K562 (cell line): ENCODE measurements around the gene RSRP1. TPM values are rescaled to one million over a fixed set of nuclear protein-coding genes. Genes with fewer than 3 reads are reported as not detected.
A peak's percentile ranks its signal among the peaks of the same experiment; 100 is the strongest.

Experiments used
- CCNT2 ChIP-seq: IDR thresholded peaks from 2 replicates; pipeline ENCODE4 v1.6.1; 2011; ENCODE audit warnings: borderline replicate concordance, low read depth, mild to moderate bottlenecking, moderate library complexity, mixed read lengths, low read length; ENCODE audit not compliant: insufficient read length; ENCODE audit errors: extremely low read depth
- CTCFL ChIP-seq: IDR thresholded peaks from 2 replicates; pipeline ENCODE4 v1.6.1; 2011; ENCODE audit warnings: borderline replicate concordance, low read depth, mild to moderate bottlenecking, moderate library complexity, low read length; ENCODE audit not compliant: insufficient read depth, poor library complexity, severe bottlenecking
- GATAD2B ChIP-seq: fragments of 450-650 bp; IDR thresholded peaks from 2 replicates; pipeline ENCODE4 v1.6.1; 2017; ENCODE audit warnings: mild to moderate bottlenecking, borderline replicate concordance
- RB1 ChIP-seq: fragments of 450-650 bp; IDR thresholded peaks from 2 replicates; pipeline ENCODE4 v1.6.1; 2017; ENCODE audit warnings: low read depth, mild to moderate bottlenecking
- SMAD3 ChIP-seq: fragments of 450-650 bp; formaldehyde crosslinking; conservative IDR thresholded peaks from 2 replicates; pipeline ENCODE4 v1.4.0; 2020; ENCODE audit warnings: mild to moderate bottlenecking
- SOX6 ChIP-seq: fragments of 450-650 bp; IDR thresholded peaks from 2 replicates; pipeline ENCODE4 v1.6.1; 2014; ENCODE audit warnings: mild to moderate bottlenecking
- ZC3H8 ChIP-seq: fragments of 450-650 bp; IDR thresholded peaks from 2 replicates; pipeline ENCODE4 v1.6.1; 2017
- ZNF263 ChIP-seq: sonication (generic); formaldehyde crosslinking; IDR thresholded peaks from 2 replicates; pipeline ENCODE4 v1.8.0; 2022; ENCODE audit warnings: mild to moderate bottlenecking, missing genetic modification reagents, borderline replicate concordance
- ZNF407 ChIP-seq: fragments of 450-650 bp; IDR thresholded peaks from 2 replicates; pipeline ENCODE4 v1.6.1; 2016; ENCODE audit warnings: low read depth
- polyA plus RNA-seq, 8 experiments: library from polyadenylated mRNA; depleted of rRNA in 4 of 8; stranded (reverse) in 5 of 8; unstranded in 3 of 8; fragments of >200 nt; fragmentation: Nextera tagmentation in 2 of 8; fragmentation: Illumina TruSeq in 1 of 8; extraction: Ambion mirVana in 2 of 8; extraction: Trizol in 1 of 8; gene quantifications; 2 replicates each; pipeline versions ENCODE4 v1.2.1 to v1.2.3, GENCODE V29; 2011 to 2014; ENCODE audit warnings: inconsistent platforms in 1 of 8, missing spikeins in 1 of 8
- total RNA-seq, 7 experiments: library from RNA; depleted of rRNA in 6 of 7; stranded (reverse); fragments of >200 nt in 6 of 7; fragmentation: Illumina TruSeq in 2 of 7; extraction: Trizol in 2 of 7; gene quantifications; 2 replicates each; pipeline versions ENCODE4 v1.2.1 to v1.2.3, GENCODE V29; 2011 to 2021; ENCODE audit warnings: low replicate concordance in 1 of 7
- TF ChIP-seq, protein P1 (sequence below): fragments of 250-450 bp; sonication (Bioruptor Pico); IDR thresholded peaks from 2 replicates; pipeline ENCODE4 v1.5.0; 2021; ENCODE audit warnings: mild to moderate bottlenecking, moderate library complexity
- TF ChIP-seq, protein P2 (sequence below): fragments of 450-650 bp; conservative IDR thresholded peaks from 2 replicates; pipeline ENCODE4 v1.6.1; 2016; ENCODE audit warnings: missing genetic modification characterization, low read depth, mild to moderate bottlenecking, missing compliant biosample characterization, moderate library complexity

RSRP1 gene
- total and polyA plus RNA-seq, 9 of the 15 experiments (the other 6 are each of a cell fraction or from before 2014, with no cell fraction given): 27.2 to 283 (median 146) TPM

- TF ChIP-seq ZNF407 (no peak), CCNT2 (peak; percentile 75), ZC3H8 (no peak), SMAD3 (CRISPR knock-in tag) (no peak), RB1 (peak; percentile 37; the same call in 1 of the 2 replicates), GATAD2B (peak; percentile 60; the same call in 1 of the 2 replicates), CTCFL (no peak), ZNF263 (CRISPR knock-in tag) (peak; percentile 56; the same call in 1 of the 2 replicates), SOX6 (peak; percentile 93)
- TF ChIP-seq, protein P1, sequence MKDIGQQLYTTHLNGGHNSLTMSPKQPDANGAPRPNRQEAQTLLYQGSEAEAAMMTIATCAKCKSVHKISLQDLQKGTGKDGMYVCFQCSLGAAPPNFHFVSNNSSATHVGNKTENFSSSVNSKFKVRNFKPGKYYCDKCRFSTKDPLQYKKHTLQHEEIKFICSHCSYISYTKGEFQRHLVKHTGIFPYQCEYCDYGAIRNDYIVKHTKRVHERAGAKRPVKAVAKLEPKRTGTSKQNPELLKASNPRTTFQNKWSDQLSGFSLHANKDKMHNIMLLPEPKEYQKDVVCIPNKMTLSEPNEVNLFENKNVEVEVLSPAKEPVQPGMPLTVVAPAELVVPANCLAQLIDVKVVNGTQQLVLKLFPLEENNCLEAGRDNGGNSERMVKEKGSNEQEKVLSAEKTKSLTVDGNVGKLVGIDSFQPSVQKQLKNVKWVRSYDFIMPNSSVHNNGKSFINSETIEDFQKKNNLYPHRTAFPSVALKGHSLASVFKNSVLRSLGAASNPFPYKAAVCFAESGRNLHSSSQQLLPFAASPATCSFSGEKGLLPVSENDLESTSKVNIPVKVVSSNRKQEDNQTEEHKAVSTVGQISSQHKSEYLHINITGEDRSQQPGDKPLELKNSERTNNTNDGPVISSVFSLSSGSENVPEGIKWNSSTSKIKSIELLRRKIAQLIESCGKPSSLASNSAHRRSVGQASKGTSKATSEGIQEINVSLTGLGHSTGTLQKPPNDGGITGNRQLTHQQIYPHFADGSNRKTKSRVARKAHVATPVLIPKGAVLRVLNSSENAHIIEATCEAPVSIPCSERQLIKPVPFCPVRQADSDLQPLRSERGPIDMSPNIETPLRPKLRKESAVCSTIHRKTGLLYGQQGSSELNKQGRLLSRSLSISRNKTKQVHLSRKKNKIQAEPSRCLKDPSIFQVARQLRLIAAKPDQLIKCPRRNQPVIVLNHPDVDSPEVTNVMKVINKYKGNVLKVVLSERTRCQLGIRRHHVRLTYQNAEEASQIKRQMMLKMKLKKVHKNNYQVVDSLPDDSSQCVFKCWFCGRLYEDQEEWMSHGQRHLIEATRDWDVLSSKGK: no peak
- TF ChIP-seq, protein P2, sequence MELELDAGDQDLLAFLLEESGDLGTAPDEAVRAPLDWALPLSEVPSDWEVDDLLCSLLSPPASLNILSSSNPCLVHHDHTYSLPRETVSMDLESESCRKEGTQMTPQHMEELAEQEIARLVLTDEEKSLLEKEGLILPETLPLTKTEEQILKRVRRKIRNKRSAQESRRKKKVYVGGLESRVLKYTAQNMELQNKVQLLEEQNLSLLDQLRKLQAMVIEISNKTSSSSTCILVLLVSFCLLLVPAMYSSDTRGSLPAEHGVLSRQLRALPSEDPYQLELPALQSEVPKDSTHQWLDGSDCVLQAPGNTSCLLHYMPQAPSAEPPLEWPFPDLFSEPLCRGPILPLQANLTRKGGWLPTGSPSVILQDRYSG (tag): peak; percentile 11
These were observed 14.1 kb downstream of the RSRP1 start (continued) for GRCh38 chr1:25232866-25233784.
